Naive thymus-derived CD4-positive, alpha-beta T cell (primary cell): ENCODE measurements around the gene DMD. TPM values are rescaled to one million over a fixed set of nuclear protein-coding genes. Genes with fewer than 3 reads are reported as not detected.
A peak's percentile ranks its signal among the peaks of the same experiment; 100 is the strongest.

Experiments used
- ATAC-seq: fragments of 150-1000 bp; cut with Tn5 transposase; 2 replicates; pipeline ENCODE4 v1.10.0; 2021; ENCODE audit warnings: mild to moderate bottlenecking, moderate library complexity
- CTCF ChIA-PET: fragments of 350-600 bp; sonication (Branson Sonifier 250); formaldehyde crosslinking; loops from one replicate; lab custom pipeline; 2021; ENCODE audit warnings: antibody characterized with exemption; lab: Charles Lee
- POLR2A ChIA-PET: fragments of 350-600 bp; sonication (Branson Sonifier 250); formaldehyde crosslinking; loops from one replicate; lab custom pipeline; 2021; ENCODE audit warnings: antibody characterized with exemption, inconsistent platforms; lab: Charles Lee
- DNase-seq, 9 donors: peaks; one replicate each; pipeline versions ENCODE4 v3.0.0 to v3.0.0-alpha.2; 2020 to 2022; ENCODE audit warnings: mixed read lengths in 1 of 9
- H3K27ac ChIP-seq: one replicate; pipeline ENCODE4 v1.7.0; 2013; ENCODE audit warnings: mild to moderate bottlenecking, low read depth, low read length, moderate library complexity
- H3K27me3 ChIP-seq, 2 donors: one replicate each; pipeline ENCODE4 v1.7.0; 2013; ENCODE audit warnings: low read length in 2 of 2, mild to moderate bottlenecking in 2 of 2, moderate library complexity in 2 of 2; ENCODE audit not compliant: control insufficient read depth in 2 of 2, insufficient read depth in 2 of 2
- H3K36me3 ChIP-seq, 3 experiments: 1 replicate in 2 of 3; 2 replicates in 1 of 3; pipeline ENCODE4 v1.7.0; 2013; ENCODE audit warnings: low read length in 3 of 3, mild to moderate bottlenecking in 3 of 3, moderate library complexity in 1 of 3; ENCODE audit not compliant: insufficient read depth in 3 of 3, control insufficient read depth in 2 of 3
- H3K4me1 ChIP-seq, 2 donors: one replicate each; pipeline ENCODE4 v1.7.0; 2013; ENCODE audit warnings: low read length in 2 of 2, mild to moderate bottlenecking in 2 of 2, moderate library complexity in 1 of 2; ENCODE audit not compliant: control insufficient read depth in 2 of 2, insufficient read depth in 2 of 2
- H3K4me3 ChIP-seq: 2 replicates; pipeline ENCODE4 v1.7.0; 2013; ENCODE audit warnings: mild to moderate bottlenecking, low read length
- H3K9me3 ChIP-seq, 3 experiments: 1 replicate in 2 of 3; 2 replicates in 1 of 3; pipeline ENCODE4 v1.7.0; 2013; ENCODE audit warnings: low read length in 3 of 3; ENCODE audit not compliant: control insufficient read depth in 2 of 3
- H3K27ac Mint-ChIP-seq, 9 donors: one replicate each; pipeline ENCODE4 v1.8.0; 2020 to 2022; ENCODE audit warnings: mixed read lengths in 9 of 9, mild to moderate bottlenecking in 8 of 9, moderate library complexity in 5 of 9, inconsistent platforms in 2 of 9
- H3K27me3 Mint-ChIP-seq, 5 donors: one replicate each; pipeline ENCODE4 v1.8.0; 2021 to 2022; ENCODE audit warnings: mixed read lengths in 5 of 5, mild to moderate bottlenecking in 1 of 5
- H3K36me3 Mint-ChIP-seq, 5 donors: one replicate each; pipeline ENCODE4 v1.8.0; 2020 to 2022; ENCODE audit warnings: mixed read lengths in 5 of 5, mild to moderate bottlenecking in 3 of 5, inconsistent platforms in 1 of 5
- H3K4me1 Mint-ChIP-seq, 7 donors: one replicate each; pipeline ENCODE4 v1.8.0; 2020 to 2022; ENCODE audit warnings: mixed read lengths in 7 of 7, mild to moderate bottlenecking in 3 of 7, inconsistent platforms in 1 of 7
- H3K4me3 Mint-ChIP-seq, 10 donors: one replicate each; pipeline ENCODE4 v1.8.0; 2020 to 2022; ENCODE audit warnings: mild to moderate bottlenecking in 10 of 10, mixed read lengths in 10 of 10, moderate library complexity in 6 of 10, inconsistent platforms in 2 of 10
- H3K9me3 Mint-ChIP-seq, 11 donors: one replicate each; pipeline ENCODE4 v1.8.0; 2020 to 2022; ENCODE audit warnings: mixed read lengths in 11 of 11, mild to moderate bottlenecking in 4 of 11, inconsistent platforms in 1 of 11, moderate library complexity in 1 of 11
- intact Hi-C, 2 donors: fragments of 100-400 bp; cut with micrococcal nuclease; formaldehyde crosslinking; loops; one replicate each; pipeline ENCODE4 v1.15.1; 2023
- polyA plus RNA-seq, 2 donors: library from polyadenylated mRNA; unstranded; fragments of 300-500 nt; fragmentation: Illumina TruSeq; gene quantifications; one replicate each; pipeline ENCODE4 v1.2.3, GENCODE V29; 2021
- total RNA-seq, 6 experiments: library from RNA in 5 of 6; stranded (reverse) in 5 of 6; gene quantifications; 1 replicate in 5 of 6; 2 replicates in 1 of 6; pipeline ENCODE4 v1.2.3 and lab custom pipeline; 2021 to 2026

The DMD gene
- total and polyA plus RNA-seq, 7 experiments from 2014 or later: 0.02 to 4.9 (median 0.28) TPM; not detected in 3

DNA sequence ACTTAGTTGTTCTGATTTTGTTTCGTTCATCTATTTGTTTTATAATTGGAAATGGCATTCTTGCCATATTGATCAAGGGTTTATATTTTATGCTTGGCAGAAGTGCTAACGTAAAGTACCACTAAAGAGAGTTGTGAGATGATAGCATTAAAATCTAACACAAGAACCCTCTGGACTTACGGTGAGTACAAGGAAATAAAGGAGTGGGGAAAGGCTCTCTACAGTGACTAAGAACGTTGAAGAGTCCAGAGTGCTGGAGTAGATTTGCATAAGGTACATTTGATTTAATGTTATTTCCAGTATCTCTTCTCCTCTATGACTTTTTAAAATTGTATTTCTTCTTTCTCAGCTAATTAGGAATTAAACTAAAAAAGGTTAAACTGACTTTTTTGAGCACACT is 612.6 kb downstream of the DMD start:
- DNase-seq (no peak), ATAC-seq (no peak)
- Histone ChIP-seq H3K9me3 (no peaks in the 10 kb centered on the region), H3K36me3 (no peaks in the 10 kb centered on the region), H3K4me3 (no peak overlapping the region), H3K4me1 (no peaks in the 10 kb centered on the region), H3K27ac (no peak overlapping the region), H3K27me3 (no peaks in the 10 kb centered on the region)
- no peaks in the 10 kb centered on the region for H3K36me3 Mint-ChIP-seq
- POLR2A ChIA-PET: no interaction called here
- H3K27ac Mint-ChIP-seq: peak overlapping the region in 1 of 9 donors; percentile 15
- H3K27me3 Mint-ChIP-seq: no peaks in the 10 kb centered on the region
- no peaks in the 10 kb centered on the region for H3K4me1 Mint-ChIP-seq
- H3K9me3 Mint-ChIP-seq: peaks cover 0 to 5% (median 1%) of the 10 kb centered on the region in 11 donors
- intact Hi-C loops: no loop called here
- CTCF ChIA-PET: no interaction called here
- no peak overlapping the region for H3K4me3 Mint-ChIP-seq

GRCh38 chrX:32597777-32598176 is 613.6 kb downstream of the DMD start:
- H3K9me3 Mint-ChIP-seq: peaks cover 0 to 5% (median 1%) of the 10 kb centered on the region in 11 donors

GRCh38 chrX:32592786-32593185 is 618.6 kb downstream of the DMD start:
- no peaks in the 10 kb centered on the region for H3K9me3 ChIP-seq
- intact Hi-C loops: no loop called here
- H3K27me3 Mint-ChIP-seq: no peaks in the 10 kb centered on the region
- CTCF ChIA-PET: no interaction called here
- no peak overlapping the region for H3K4me3 Mint-ChIP-seq
- no peaks in the 10 kb centered on the region for H3K4me1 Mint-ChIP-seq
- H3K9me3 Mint-ChIP-seq: peaks cover 0 to 7% (median 2%) of the 10 kb centered on the region in 11 donors
- H3K27me3 ChIP-seq: no peaks in the 10 kb centered on the region
- H3K36me3 ChIP-seq: no peaks in the 10 kb centered on the region
- no peaks in the 10 kb centered on the region for H3K4me1 ChIP-seq
- H3K27ac Mint-ChIP-seq: no peak overlapping the region
- POLR2A ChIA-PET: no interaction called here
- H3K27ac ChIP-seq: no peak overlapping the region
- no peak for ATAC-seq
- no peak overlapping the region for H3K4me3 ChIP-seq
- no peaks in the 10 kb centered on the region for H3K36me3 Mint-ChIP-seq
- DNase-seq: no peak

More at GRCh38 chrX:32597777-32598176, 613.6 kb downstream of the DMD start:
- no peaks in the 10 kb centered on the region for H3K27me3 Mint-ChIP-seq
- Histone ChIP-seq H3K27me3 (no peaks in the 10 kb centered on the region), H3K36me3 (no peaks in the 10 kb centered on the region), H3K27ac (no peak overlapping the region), H3K4me3 (no peak overlapping the region), H3K4me1 (no peaks in the 10 kb centered on the region), H3K9me3 (no peaks in the 10 kb centered on the region)
- ATAC-seq: no peak
- no peak for DNase-seq
- intact Hi-C loops: no loop called here
- CTCF ChIA-PET: no interaction called here
- no peaks in the 10 kb centered on the region for H3K4me1 Mint-ChIP-seq
- H3K4me3 Mint-ChIP-seq: no peak overlapping the region
- H3K36me3 Mint-ChIP-seq: no peaks in the 10 kb centered on the region
- no peak overlapping the region for H3K27ac Mint-ChIP-seq
- POLR2A ChIA-PET: no interaction called here

DNA sequence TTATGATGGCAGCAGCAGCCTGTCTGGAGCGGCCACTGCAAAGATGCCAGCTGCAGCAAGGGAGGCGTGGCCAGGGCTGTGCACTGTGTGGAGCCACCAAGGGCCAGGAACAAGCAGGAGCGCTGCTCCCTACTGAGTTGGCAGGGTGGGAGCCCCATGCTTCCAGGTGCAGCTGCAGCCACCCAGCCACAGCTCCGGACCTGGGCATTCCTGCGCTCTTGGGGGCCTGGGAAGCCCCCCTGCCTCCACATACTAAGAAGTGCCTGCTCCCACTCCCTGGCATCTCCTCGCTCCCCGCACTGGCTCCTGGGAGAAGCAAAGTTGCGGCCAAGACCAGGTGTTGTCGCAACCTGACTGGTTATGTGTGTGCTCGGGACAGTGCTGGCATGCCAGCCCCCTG is 619.8 kb downstream of the DMD start:
- H3K27me3 ChIP-seq: no peaks in the 10 kb centered on the region
- H3K4me1 ChIP-seq: no peaks in the 10 kb centered on the region
- H3K36me3 ChIP-seq: no peaks in the 10 kb centered on the region
- Mint-ChIP-seq H3K9me3 (peaks cover 0 to 7% (median 0%) of the 10 kb centered on the region in 11 donors), H3K27me3 (no peaks in the 10 kb centered on the region), H3K36me3 (no peaks in the 10 kb centered on the region), H3K4me3 (no peak overlapping the region), H3K27ac (no peak overlapping the region), H3K4me1 (no peaks in the 10 kb centered on the region)
- CTCF ChIA-PET: no interaction called here
- no peak overlapping the region for H3K27ac ChIP-seq
- POLR2A ChIA-PET: no interaction called here
- H3K9me3 ChIP-seq: no peaks in the 10 kb centered on the region
- H3K4me3 ChIP-seq: no peak overlapping the region
- DNase-seq: no peak
- intact Hi-C loops: no loop called here
- no peak for ATAC-seq

- no peaks in the 10 kb centered on the region for H3K27me3 ChIP-seq
- Mint-ChIP-seq H3K4me1 (no peaks in the 10 kb centered on the region), H3K27me3 (no peaks in the 10 kb centered on the region), H3K9me3 (peaks cover 0 to 1% (median 0%) of the 10 kb centered on the region in 11 donors), H3K36me3 (no peaks in the 10 kb centered on the region), H3K4me3 (no peak overlapping the region), H3K27ac (no peak overlapping the region)
- CTCF ChIA-PET: no interaction called here
- no peaks in the 10 kb centered on the region for H3K4me1 ChIP-seq
- H3K9me3 ChIP-seq: no peaks in the 10 kb centered on the region
- no peaks in the 10 kb centered on the region for H3K36me3 ChIP-seq
- no peak overlapping the region for H3K27ac ChIP-seq
- POLR2A ChIA-PET: no interaction called here
- intact Hi-C loops: no loop called here
- no peak overlapping the region for H3K4me3 ChIP-seq
- DNase-seq (no peak), ATAC-seq (no peak)
Measured at GRCh38 chrX:32582729-32583128, 628.6 kb downstream of the DMD start.

DNA sequence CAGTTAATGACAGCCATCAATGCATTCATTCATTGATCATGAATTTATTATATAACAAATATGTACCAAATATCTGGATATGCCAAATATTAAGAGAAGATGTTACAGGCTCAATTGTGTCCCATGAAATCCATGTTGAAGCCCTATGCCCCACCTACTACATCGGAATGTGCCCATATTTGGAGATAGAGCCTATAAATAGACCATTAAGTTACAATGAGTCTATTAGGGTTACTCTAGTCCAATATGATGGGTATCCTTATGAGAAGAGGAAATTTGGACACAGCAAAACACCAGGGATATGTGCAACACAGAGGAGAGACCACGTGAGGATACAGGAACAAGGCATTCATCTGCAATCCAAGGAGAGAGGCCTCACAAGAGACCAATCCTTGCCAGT is 634.5 kb downstream of the DMD start:
- Histone ChIP-seq H3K4me1 (no peaks in the 10 kb centered on the region), H3K27me3 (no peaks in the 10 kb centered on the region), H3K9me3 (no peaks in the 10 kb centered on the region), H3K4me3 (no peak overlapping the region), H3K27ac (no peak overlapping the region), H3K36me3 (no peaks in the 10 kb centered on the region)
- Mint-ChIP-seq H3K27me3 (no peaks in the 10 kb centered on the region), H3K9me3 (no peaks in the 10 kb centered on the region), H3K27ac (no peak overlapping the region), H3K36me3 (no peaks in the 10 kb centered on the region), H3K4me1 (no peaks in the 10 kb centered on the region), H3K4me3 (no peak overlapping the region)
- ChIA-PET CTCF (no interaction called here), POLR2A (no interaction called here)
- DNase-seq (no peak), ATAC-seq (no peak)
- intact Hi-C loops: no loop called here

DNA sequence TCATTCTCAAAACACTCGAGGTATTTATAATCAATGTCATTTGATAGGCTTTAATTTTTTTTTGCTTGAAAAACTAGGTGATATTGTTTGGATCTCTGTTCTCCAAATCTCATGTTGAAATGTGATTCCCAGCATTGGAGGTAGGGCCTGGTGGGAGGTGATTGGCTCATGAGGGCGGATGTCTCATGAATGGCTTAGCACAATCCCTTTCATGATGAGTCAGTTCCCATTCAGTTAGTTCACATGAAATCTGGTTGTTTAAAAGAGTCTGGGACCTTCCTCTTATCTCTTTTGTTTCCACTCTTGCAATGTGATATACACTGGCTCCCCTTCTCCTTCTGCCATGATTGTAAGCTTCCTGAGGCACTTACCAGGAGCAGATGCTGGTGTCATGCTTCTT is 638.7 kb downstream of the DMD start:
- CTCF ChIA-PET: no interaction called here
- Mint-ChIP-seq H3K27ac (no peak overlapping the region), H3K9me3 (no peaks in the 10 kb centered on the region), H3K4me1 (no peaks in the 10 kb centered on the region), H3K4me3 (no peak overlapping the region), H3K27me3 (no peaks in the 10 kb centered on the region), H3K36me3 (no peaks in the 10 kb centered on the region)
- ATAC-seq: no peak
- Histone ChIP-seq H3K27me3 (no peaks in the 10 kb centered on the region), H3K9me3 (no peaks in the 10 kb centered on the region), H3K4me1 (no peaks in the 10 kb centered on the region), H3K36me3 (no peaks in the 10 kb centered on the region), H3K27ac (no peak overlapping the region), H3K4me3 (no peak overlapping the region)
- intact Hi-C loops: no loop called here
- no peak for DNase-seq
- POLR2A ChIA-PET: no interaction called here
